ENCODE results near the gene MOB2.

GRCh38 chr11:1452744-1453143 is 33.8 kb downstream of the MOB2 start:
- TF ChIP-seq CTCF (IDR thresholded peaks at IDR 0.05; ENCODE audit: insufficient read depth, low read depth, low read length), result no peak
- no peak for TF ChIP-seq EZH2 (IDR thresholded peaks at IDR 0.05; ENCODE audit: insufficient read depth, low read length)
